HEK293 (cell line): ENCODE results near the gene DHX16.

Experiments
- CTCF ChIA-PET: fragments of 350-600 bp; formaldehyde crosslinking; extraction: SDS; loops from one replicate; lab custom pipeline; 2021; ENCODE audit warnings: antibody characterized with exemption; lab: Yijun Ruan, JAX
- POLR2A ChIA-PET: fragments of 300-600 bp; formaldehyde crosslinking; extraction: SDS; loops from one replicate; lab custom pipeline; 2020; ENCODE audit warnings: antibody characterized with exemption, inconsistent platforms; lab: Yijun Ruan, JAX
- H3K27ac ChIP-seq: fragments of 200-500 bp; sonication (Bioruptor generic); 2 replicates; pipeline ENCODE4 v1.5.1; 2014; ENCODE audit warnings: low read depth, low read length, control low read depth, inconsistent platforms; ENCODE audit errors: extremely low read depth
- H3K36me3 ChIP-seq, 2 experiments: fragments of 200-500 bp in 1 of 2; sonication (Bioruptor generic) in 1 of 2; 1 replicate in 1 of 2; 2 replicates in 1 of 2; pipeline ENCODE4 v1.5.1; 2014 to 2017; ENCODE audit warnings: inconsistent platforms in 2 of 2, low read length in 2 of 2; ENCODE audit not compliant: control insufficient read depth in 2 of 2, insufficient read depth in 1 of 2
- H3K4me1 ChIP-seq: fragments of 200-500 bp; sonication (Bioruptor generic); 2 replicates; pipeline ENCODE4 v1.5.1; 2014; ENCODE audit warnings: mild to moderate bottlenecking, low read length, inconsistent platforms; ENCODE audit not compliant: control insufficient read depth, insufficient read depth
- H3K4me3 ChIP-seq: 2 replicates; pipeline ENCODE4 v1.5.1; 2011; ENCODE audit warnings: low read depth, mild to moderate bottlenecking, control low read depth, low read length, moderate library complexity
- H3K9me3 ChIP-seq: fragments of 200-500 bp; sonication (Bioruptor generic); 2 replicates; pipeline ENCODE4 v1.5.1; 2014; ENCODE audit warnings: low read depth, low read length, inconsistent platforms; ENCODE audit not compliant: control insufficient read depth, insufficient read depth
- HOXC10 ChIP-seq: sonication (generic); formaldehyde crosslinking; IDR thresholded peaks from 2 replicates; pipeline ENCODE4 v1.8.1; 2023; ENCODE audit warnings: mild to moderate bottlenecking, missing genetic modification reagents
- SALL2 ChIP-seq: fragments of 450-650 bp; formaldehyde crosslinking; IDR thresholded peaks from 2 replicates; pipeline ENCODE4 v1.5.0; 2017; ENCODE audit warnings: missing biosample characterization, mild to moderate bottlenecking, missing genetic modification characterization, borderline replicate concordance
- SCRT1 ChIP-seq: fragments of 450-650 bp; formaldehyde crosslinking; IDR thresholded peaks from 2 replicates; pipeline ENCODE4 v1.5.1; 2016; ENCODE audit warnings: missing biosample characterization, missing genetic modification characterization, borderline replicate concordance
- WT1 ChIP-seq: fragments of 450-650 bp; formaldehyde crosslinking; IDR thresholded peaks from 2 replicates; pipeline ENCODE4 v1.5.1; 2016; ENCODE audit warnings: missing biosample characterization, missing genetic modification characterization
- ZFP3 ChIP-seq: fragments of 450-650 bp; formaldehyde crosslinking; IDR thresholded peaks from 2 replicates; pipeline ENCODE4 v1.5.1; 2016; ENCODE audit warnings: low read depth, missing biosample characterization, missing genetic modification characterization
- ZNF112 ChIP-seq: fragments of 450-650 bp; formaldehyde crosslinking; IDR thresholded peaks from 2 replicates; pipeline ENCODE4 v1.5.0; 2017; ENCODE audit warnings: missing biosample characterization, missing genetic modification characterization
- ZNF121 ChIP-seq: fragments of 450-650 bp; formaldehyde crosslinking; IDR thresholded peaks from 2 replicates; pipeline ENCODE4 v1.5.1; 2016; ENCODE audit warnings: missing biosample characterization, missing genetic modification characterization
- ZNF138 ChIP-seq: fragments of 450-650 bp; formaldehyde crosslinking; IDR thresholded peaks from 2 replicates; pipeline ENCODE4 v1.5.1; 2016; ENCODE audit warnings: missing biosample characterization, missing genetic modification characterization, borderline replicate concordance
- ZNF140 ChIP-seq: fragments of 450-650 bp; formaldehyde crosslinking; IDR thresholded peaks from 2 replicates; pipeline ENCODE4 v1.5.1; 2016; ENCODE audit warnings: missing biosample characterization, missing genetic modification characterization
- ZNF292 ChIP-seq: fragments of 450-650 bp; formaldehyde crosslinking; IDR thresholded peaks from 2 replicates; pipeline ENCODE4 v1.5.1; 2016; ENCODE audit warnings: low read depth, missing biosample characterization, missing genetic modification characterization, borderline replicate concordance
- ZNF350 ChIP-seq: fragments of 450-650 bp; formaldehyde crosslinking; IDR thresholded peaks from 2 replicates; pipeline ENCODE4 v1.5.0; 2017; ENCODE audit warnings: missing biosample characterization, mild to moderate bottlenecking, missing genetic modification characterization
- ZNF404 ChIP-seq: fragments of 450-650 bp; formaldehyde crosslinking; IDR thresholded peaks from 2 replicates; pipeline ENCODE4 v1.5.1; 2017; ENCODE audit warnings: missing biosample characterization, missing genetic modification characterization
- ZNF558 ChIP-seq: fragments of 450-650 bp; formaldehyde crosslinking; IDR thresholded peaks from 2 replicates; pipeline ENCODE4 v1.5.1; 2016; ENCODE audit warnings: missing biosample characterization, missing genetic modification characterization
- ZNF585B ChIP-seq: fragments of 450-650 bp; formaldehyde crosslinking; IDR thresholded peaks from 2 replicates; pipeline ENCODE4 v1.5.1; 2016; ENCODE audit warnings: missing biosample characterization, missing genetic modification characterization
- ZNF660 ChIP-seq: fragments of 450-650 bp; IDR thresholded peaks from 2 replicates; pipeline ENCODE4 v1.5.1; 2018; ENCODE audit warnings: missing biosample characterization, mild to moderate bottlenecking, missing genetic modification characterization
- ZNF837 ChIP-seq: fragments of 450-650 bp; formaldehyde crosslinking; IDR thresholded peaks from 2 replicates; pipeline ENCODE4 v1.5.1; 2016; ENCODE audit warnings: missing biosample characterization, missing genetic modification characterization
- TF ChIP-seq, protein P1 (sequence below): fragments of 450-650 bp; IDR thresholded peaks from 2 replicates; pipeline ENCODE4 v1.5.1; 2018; ENCODE audit warnings: missing biosample characterization, mild to moderate bottlenecking, missing genetic modification characterization
- TF ChIP-seq, protein P2 (sequence below): fragments of 450-650 bp; formaldehyde crosslinking; IDR thresholded peaks from 2 replicates; pipeline ENCODE4 v1.5.1; 2016; ENCODE audit warnings: missing biosample characterization, missing genetic modification characterization
- TF ChIP-seq, protein P3 (sequence below): fragments of 450-650 bp; formaldehyde crosslinking; IDR thresholded peaks from 2 replicates; pipeline ENCODE4 v1.5.1; 2016; ENCODE audit warnings: missing biosample characterization, missing genetic modification characterization
- TF ChIP-seq, protein P4 (sequence below): fragments of 450-650 bp; formaldehyde crosslinking; IDR thresholded peaks from 2 replicates; pipeline ENCODE4 v1.5.1; 2016; ENCODE audit warnings: missing biosample characterization, missing genetic modification characterization
- TF ChIP-seq, protein P5 (sequence below): fragments of 450-650 bp; formaldehyde crosslinking; IDR thresholded peaks from 2 replicates; pipeline ENCODE4 v1.5.1; 2016; ENCODE audit warnings: missing biosample characterization, missing genetic modification characterization
- TF ChIP-seq, protein P6 (sequence below): fragments of 450-650 bp; formaldehyde crosslinking; IDR thresholded peaks from 2 replicates; pipeline ENCODE4 v1.5.1; 2016; ENCODE audit warnings: missing biosample characterization, missing genetic modification characterization, low read depth
- TF ChIP-seq, protein P7 (sequence below): fragments of 450-650 bp; formaldehyde crosslinking; IDR thresholded peaks from 2 replicates; pipeline ENCODE4 v1.5.1; 2016; ENCODE audit warnings: missing biosample characterization, missing genetic modification characterization

DHX16 gene

DNA sequence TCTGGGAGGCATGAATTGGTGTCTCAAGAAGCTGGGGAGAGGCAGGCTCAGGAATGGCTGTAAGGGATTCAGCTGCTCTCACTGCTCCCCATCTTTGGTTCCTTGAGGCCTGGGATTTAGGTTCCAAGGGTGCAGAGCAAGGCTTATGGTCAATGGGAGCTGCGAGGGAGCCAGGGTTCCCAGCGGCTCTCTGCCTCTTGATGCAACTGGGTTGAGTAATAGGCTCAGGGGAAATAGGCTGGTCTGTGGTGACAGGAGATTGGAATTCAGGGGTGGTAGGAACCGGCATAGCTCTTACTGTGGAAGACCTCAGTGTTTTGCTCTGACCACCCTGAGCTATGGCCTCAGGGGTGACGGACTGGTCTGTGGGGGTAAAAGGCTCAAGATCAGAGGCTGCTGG lies 31.0 kb upstream of the DHX16 start (continued):
- TF ChIP-seq, protein P1, sequence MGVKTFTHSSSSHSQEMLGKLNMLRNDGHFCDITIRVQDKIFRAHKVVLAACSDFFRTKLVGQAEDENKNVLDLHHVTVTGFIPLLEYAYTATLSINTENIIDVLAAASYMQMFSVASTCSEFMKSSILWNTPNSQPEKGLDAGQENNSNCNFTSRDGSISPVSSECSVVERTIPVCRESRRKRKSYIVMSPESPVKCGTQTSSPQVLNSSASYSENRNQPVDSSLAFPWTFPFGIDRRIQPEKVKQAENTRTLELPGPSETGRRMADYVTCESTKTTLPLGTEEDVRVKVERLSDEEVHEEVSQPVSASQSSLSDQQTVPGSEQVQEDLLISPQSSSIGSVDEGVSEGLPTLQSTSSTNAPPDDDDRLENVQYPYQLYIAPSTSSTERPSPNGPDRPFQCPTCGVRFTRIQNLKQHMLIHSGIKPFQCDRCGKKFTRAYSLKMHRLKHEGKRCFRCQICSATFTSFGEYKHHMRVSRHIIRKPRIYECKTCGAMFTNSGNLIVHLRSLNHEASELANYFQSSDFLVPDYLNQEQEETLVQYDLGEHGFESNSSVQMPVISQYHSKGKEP: no peak

DNA sequence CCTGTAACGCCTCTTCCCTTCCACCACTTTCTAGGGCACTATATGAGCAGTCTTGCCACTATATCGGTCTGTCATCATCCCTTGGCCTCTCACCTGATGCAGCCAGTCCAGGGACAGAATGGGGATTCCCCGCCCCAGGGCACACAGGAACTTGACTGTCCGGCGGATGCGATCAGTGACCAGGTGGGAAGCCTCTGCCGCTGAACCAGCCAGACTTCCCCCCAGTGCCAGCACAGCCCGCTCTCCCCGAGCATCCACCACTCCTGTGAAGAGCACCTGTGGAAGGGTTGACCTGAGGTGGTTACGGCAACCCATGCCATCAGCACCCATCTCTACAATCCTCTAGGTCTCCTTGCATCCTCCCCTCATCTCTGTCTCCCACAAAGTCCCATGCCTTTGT lies 30.2 kb upstream of the DHX16 start:
- H3K36me3 ChIP-seq: peaks cover 40 to 84% of the 10 kb centered on the region in 2 experiments
- H3K4me3 ChIP-seq: no peak overlapping the region
- H3K9me3 ChIP-seq: no peaks in the 10 kb centered on the region
- peaks cover 15% of the 10 kb centered on the region for H3K4me1 ChIP-seq
- CTCF ChIA-PET: interaction anchor here (1.6 to 1.9 kb wide), 3 partner anchors 12 to 24 kb away, joined by 5 to 9 read pairs (median 8); partner anchors contain the start of gene NRM
- TF ChIP-seq ZNF112 (tag by site-specific recombination) (no peak), ZNF837 (no peak), ZNF558 (tag by site-specific recombination) (no peak), SCRT1 (tag by site-specific recombination) (no peak), ZNF140 (tag by site-specific recombination) (no peak), ZNF138 (tag by site-specific recombination) (no peak)
- TF ChIP-seq, protein P2, sequence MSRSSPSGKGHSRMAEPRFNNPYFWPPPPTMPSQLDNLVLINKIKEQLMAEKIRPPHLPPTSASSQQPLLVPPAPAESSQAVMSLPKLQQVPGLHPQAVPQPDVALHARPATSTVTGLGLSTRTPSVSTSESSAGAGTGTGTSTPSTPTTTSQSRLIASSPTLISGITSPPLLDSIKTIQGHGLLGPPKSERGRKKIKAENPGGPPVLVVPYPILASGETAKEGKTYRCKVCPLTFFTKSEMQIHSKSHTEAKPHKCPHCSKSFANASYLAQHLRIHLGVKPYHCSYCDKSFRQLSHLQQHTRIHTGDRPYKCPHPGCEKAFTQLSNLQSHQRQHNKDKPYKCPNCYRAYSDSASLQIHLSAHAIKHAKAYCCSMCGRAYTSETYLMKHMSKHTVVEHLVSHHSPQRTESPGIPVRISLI (tag by site-specific recombination): no peak
- TF ChIP-seq, protein P3, sequence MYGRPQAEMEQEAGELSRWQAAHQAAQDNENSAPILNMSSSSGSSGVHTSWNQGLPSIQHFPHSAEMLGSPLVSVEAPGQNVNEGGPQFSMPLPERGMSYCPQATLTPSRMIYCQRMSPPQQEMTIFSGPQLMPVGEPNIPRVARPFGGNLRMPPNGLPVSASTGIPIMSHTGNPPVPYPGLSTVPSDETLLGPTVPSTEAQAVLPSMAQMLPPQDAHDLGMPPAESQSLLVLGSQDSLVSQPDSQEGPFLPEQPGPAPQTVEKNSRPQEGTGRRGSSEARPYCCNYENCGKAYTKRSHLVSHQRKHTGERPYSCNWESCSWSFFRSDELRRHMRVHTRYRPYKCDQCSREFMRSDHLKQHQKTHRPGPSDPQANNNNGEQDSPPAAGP (tag by site-specific recombination): no peak
- TF ChIP-seq, protein P4, sequence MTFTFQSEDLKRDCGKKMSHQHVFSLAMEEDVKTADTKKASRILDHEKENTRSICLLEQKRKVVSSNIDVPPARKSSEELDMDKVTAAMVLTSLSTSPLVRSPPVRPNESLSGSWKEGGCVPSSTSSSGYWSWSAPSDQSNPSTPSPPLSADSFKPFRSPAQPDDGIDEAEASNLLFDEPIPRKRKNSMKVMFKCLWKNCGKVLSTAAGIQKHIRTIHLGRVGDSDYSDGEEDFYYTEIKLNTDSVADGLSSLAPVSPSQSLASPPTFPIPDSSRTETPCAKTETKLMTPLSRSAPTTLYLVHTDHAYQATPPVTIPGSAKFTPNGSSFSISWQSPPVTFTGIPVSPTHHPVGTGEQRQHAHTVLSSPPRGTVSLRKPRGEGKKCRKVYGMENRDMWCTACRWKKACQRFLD (tag by site-specific recombination): no peak
- no peak overlapping the region for H3K27ac ChIP-seq
- POLR2A ChIA-PET: interaction anchor here (0.6 to 2.8 kb wide), 5 partner anchors 9 to 72 kb away, joined by 3 to 30 read pairs (median 4); partner anchors contain the start of genes NRM and TUBB

DNA sequence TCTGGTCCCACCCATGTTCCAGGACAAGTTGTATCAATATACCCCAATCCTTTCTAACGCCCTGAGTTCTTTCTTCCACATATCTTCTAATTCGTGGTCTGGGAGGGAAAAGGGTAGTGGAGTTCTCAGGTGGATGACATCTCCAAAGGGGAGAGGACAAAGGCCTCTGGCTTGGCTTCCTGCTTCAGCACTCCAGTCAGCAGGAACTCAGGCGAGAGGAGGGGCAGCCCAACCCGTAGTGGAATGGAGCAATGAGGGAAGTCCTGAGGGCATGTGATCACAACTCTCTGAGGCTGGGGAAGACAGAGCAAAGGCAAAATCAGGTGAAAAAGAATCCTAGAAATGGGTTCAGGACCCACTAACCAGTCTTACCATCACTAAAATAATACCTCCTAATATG lies 27.5 kb upstream of the DHX16 start:
- Histone ChIP-seq H3K4me3 (no peak overlapping the region), H3K27ac (no peak overlapping the region), H3K9me3 (no peaks in the 10 kb centered on the region), H3K36me3 (peaks cover 22 to 61% of the 10 kb centered on the region in 2 experiments), H3K4me1 (no peaks in the 10 kb centered on the region)
- ChIA-PET CTCF (interaction anchor here (1.0 kb wide), 1 partner anchor 30 kb away, joined by 3 read pairs; no protein-coding TSS in a partner anchor), POLR2A (interaction anchor here (1.0 to 14.5 kb wide), 3 partner anchors 9 to 20 kb away, joined by 3 to 235 read pairs (median 30); partner anchors contain the start of genes MDC1, NRM and TUBB)
- TF ChIP-seq, protein P2 (tag by site-specific recombination): no peak
- no peak for TF ChIP-seq HOXC10 (CRISPR knock-in tag)
- TF ChIP-seq ZFP3 (tag by site-specific recombination): no peak
- no peak for TF ChIP-seq WT1 (tag by site-specific recombination)
- TF ChIP-seq ZNF121 (tag by site-specific recombination): no peak
- TF ChIP-seq, protein P5, sequence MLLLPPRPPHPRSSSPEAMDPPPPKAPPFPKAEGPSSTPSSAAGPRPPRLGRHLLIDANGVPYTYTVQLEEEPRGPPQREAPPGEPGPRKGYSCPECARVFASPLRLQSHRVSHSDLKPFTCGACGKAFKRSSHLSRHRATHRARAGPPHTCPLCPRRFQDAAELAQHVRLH: no peak
- TF ChIP-seq, protein P6, sequence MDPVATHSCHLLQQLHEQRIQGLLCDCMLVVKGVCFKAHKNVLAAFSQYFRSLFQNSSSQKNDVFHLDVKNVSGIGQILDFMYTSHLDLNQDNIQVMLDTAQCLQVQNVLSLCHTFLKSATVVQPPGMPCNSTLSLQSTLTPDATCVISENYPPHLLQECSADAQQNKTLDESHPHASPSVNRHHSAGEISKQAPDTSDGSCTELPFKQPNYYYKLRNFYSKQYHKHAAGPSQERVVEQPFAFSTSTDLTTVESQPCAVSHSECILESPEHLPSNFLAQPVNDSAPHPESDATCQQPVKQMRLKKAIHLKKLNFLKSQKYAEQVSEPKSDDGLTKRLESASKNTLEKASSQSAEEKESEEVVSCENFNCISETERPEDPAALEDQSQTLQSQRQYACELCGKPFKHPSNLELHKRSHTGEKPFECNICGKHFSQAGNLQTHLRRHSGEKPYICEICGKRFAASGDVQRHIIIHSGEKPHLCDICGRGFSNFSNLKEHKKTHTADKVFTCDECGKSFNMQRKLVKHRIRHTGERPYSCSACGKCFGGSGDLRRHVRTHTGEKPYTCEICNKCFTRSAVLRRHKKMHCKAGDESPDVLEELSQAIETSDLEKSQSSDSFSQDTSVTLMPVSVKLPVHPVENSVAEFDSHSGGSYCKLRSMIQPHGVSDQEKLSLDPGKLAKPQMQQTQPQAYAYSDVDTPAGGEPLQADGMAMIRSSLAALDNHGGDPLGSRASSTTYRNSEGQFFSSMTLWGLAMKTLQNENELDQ: no peak
- TF ChIP-seq ZNF660 (tag by site-specific recombination): no peak
- TF ChIP-seq, protein P7, sequence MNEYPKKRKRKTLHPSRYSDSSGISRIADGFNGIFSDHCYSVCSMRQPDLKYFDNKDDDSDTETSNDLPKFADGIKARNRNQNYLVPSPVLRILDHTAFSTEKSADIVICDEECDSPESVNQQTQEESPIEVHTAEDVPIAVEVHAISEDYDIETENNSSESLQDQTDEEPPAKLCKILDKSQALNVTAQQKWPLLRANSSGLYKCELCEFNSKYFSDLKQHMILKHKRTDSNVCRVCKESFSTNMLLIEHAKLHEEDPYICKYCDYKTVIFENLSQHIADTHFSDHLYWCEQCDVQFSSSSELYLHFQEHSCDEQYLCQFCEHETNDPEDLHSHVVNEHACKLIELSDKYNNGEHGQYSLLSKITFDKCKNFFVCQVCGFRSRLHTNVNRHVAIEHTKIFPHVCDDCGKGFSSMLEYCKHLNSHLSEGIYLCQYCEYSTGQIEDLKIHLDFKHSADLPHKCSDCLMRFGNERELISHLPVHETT (tag by site-specific recombination): no peak
- no peak for TF ChIP-seq ZNF404 (tag by site-specific recombination)
- TF ChIP-seq ZNF292 (tag by site-specific recombination): no peak
- TF ChIP-seq SALL2: no peak
- no peak for TF ChIP-seq ZNF585B (tag by site-specific recombination)
- TF ChIP-seq ZNF350 (tag by site-specific recombination): no peak
